ENCODE measurements around the gene MKLN1. TPM values are rescaled to one million over a fixed set of nuclear protein-coding genes. Genes with fewer than 3 reads are reported as not detected.

Gene MKLN1
- total and polyA plus RNA-seq, 2 experiments from 2014 or later = 33.8 to 59.3 TPM

DNA sequence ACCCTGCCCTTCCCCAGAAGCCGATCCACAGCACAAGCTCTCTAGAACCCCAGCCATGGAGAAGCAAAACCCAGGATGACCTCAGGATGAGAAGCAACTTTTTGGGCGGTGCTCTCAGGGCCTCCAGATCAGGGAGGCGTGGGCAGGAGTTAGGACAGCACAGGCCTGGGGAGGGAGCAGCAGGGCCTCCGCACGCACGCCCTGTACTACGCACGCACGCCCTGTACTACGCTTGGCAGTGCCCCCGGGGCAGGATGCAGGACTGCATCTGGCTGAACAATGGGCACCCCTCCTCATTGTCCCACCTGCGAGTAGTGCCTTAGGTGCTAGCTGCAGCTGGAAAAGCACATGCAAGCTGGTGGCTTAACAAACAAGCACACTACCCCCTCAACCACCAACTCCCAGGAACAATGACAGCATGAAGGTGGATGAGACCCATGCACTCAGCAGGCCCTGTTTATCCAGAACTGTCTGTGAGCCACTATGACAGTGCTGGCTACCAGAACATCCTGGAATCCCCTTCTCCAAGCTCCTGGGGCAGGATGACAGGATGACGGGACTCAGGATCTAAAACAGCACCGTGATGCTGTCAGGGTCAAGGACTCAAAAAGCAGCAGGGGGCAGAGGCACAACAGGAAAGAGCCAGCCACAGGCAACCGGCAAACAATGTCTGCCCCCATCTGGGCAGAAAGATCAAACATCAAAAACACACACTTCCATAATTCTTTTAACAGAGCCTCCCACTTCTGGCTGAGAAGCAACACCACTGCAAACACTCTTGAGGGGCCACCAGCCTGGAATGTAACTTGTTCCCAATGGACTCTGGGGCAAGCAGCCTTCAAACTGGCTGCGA lies 217.0 kb downstream of the MKLN1 start:
- Histone ChIP-seq H3K79me2 (peaks cover 28% of the 10 kb centered on the region), H3K27ac (peak overlapping the region; percentile 7), H3K4me2 (no peak overlapping the region), H3K4me3 (no peak overlapping the region), H3K36me3 (replicated peaks; ENCODE audit: insufficient read depth, low read depth) (no peaks in the 10 kb centered on the region), H3K4me1 (ENCODE audit: insufficient read depth) (peaks cover 4% of the 10 kb centered on the region), H3K9me3 (ENCODE audit: low read depth) (no peaks in the 10 kb centered on the region), H2AFZ (no peak overlapping the region), H3K27me3 (no peaks in the 10 kb centered on the region), H3K9me2 (replicated peaks; ENCODE audit: insufficient read depth) (no peaks in the 10 kb centered on the region), H4K20me1 (ENCODE audit: insufficient read depth, poor library complexity, severe bottlenecking) (no peaks in the 10 kb centered on the region)
- WGBS (ENCODE audit: low lambda C conversion rate, missing lambda C conversion rate) = 69% methylated on average over 13 of the region's 16 CpGs
- no peak for DNase-seq (ENCODE audit: low spot score)
- TF ChIP-seq EZH2phosphoT487 (IDR thresholded peaks at IDR 0.05; ENCODE audit: low read depth, severe bottlenecking, unreplicated experiment) (no peak), CTCF (IDR thresholded peaks at IDR 0.05; ENCODE audit: poor library complexity) (peak; percentile 29), EZH2 (IDR thresholded peaks at IDR 0.05; ENCODE audit: borderline replicate concordance) (no peak)

GRCh38 chr7:131546126-131546525 lies 218.4 kb downstream of the MKLN1 start:
- no peak for DNase-seq (ENCODE audit: low spot score)
- no peak for TF ChIP-seq EZH2 (IDR thresholded peaks at IDR 0.05; ENCODE audit: borderline replicate concordance)
- TF ChIP-seq EZH2phosphoT487 (IDR thresholded peaks at IDR 0.05; ENCODE audit: low read depth, severe bottlenecking, unreplicated experiment) = no peak
- TF ChIP-seq CTCF (IDR thresholded peaks at IDR 0.05; ENCODE audit: poor library complexity) = no peak
- H3K27me3 ChIP-seq = no peaks in the 10 kb centered on the region
- H3K36me3 ChIP-seq (replicated peaks; ENCODE audit: insufficient read depth, low read depth) = no peaks in the 10 kb centered on the region
- H4K20me1 ChIP-seq (ENCODE audit: insufficient read depth, poor library complexity, severe bottlenecking) = no peaks in the 10 kb centered on the region
- H3K4me1 ChIP-seq (ENCODE audit: insufficient read depth) = peaks cover 4% of the 10 kb centered on the region
- H2AFZ ChIP-seq = no peak overlapping the region
- H3K4me3 ChIP-seq = no peak overlapping the region
- H3K9me3 ChIP-seq (ENCODE audit: low read depth) = no peaks in the 10 kb centered on the region
- H3K4me2 ChIP-seq = no peak overlapping the region
- peaks cover 28% of the 10 kb centered on the region for H3K79me2 ChIP-seq
- 87% methylated on average over 12 of the region's 12 CpGs for WGBS (ENCODE audit: low lambda C conversion rate, missing lambda C conversion rate)
- H3K9me2 ChIP-seq (replicated peaks; ENCODE audit: insufficient read depth) = no peaks in the 10 kb centered on the region
- no peak overlapping the region for H3K27ac ChIP-seq

Other genes starting within 250 kb of the MKLN1 start
- gene PODXL, start 228.8 kb downstream of the MKLN1 start, total RNA-seq = 52.8 and 77.3 TPM in 2 replicates
- gene PODXL, start 228.8 kb downstream of the MKLN1 start, polyA plus RNA-seq = 84.1 and 99.2 TPM in 2 replicates